ENCODE results near the gene FAAP100. TPM values are rescaled to one million over a fixed set of nuclear protein-coding genes. Genes with fewer than 3 reads are reported as not detected.
"Not testable (repeated sequence)": the region's sequence is repeated elsewhere in the genome, so short reads cannot be mapped to it uniquely, and the experiment has no call there.

FAAP100 gene
- total and polyA plus RNA-seq, 4 donors = 8.8 to 48.4 (median 26.6) TPM

DNA sequence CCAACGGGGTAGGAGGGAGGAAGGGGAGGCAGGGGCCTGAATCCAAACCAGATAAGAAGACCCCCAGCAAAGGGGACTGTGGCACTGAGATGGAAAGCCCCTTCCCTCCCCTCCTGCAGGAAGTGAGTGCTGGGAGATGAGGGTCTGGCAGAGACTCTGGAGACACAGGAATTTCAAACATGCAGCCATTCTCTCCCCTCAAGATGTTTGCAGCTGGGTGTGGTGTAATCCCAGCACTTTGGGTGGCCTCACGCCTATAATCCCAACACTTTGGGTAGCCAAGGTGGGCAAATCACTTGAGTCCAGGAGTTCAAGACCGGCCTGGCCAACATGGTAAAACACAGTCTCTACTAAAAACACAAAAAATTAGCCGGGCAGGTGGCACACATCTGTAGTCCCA, 33.9 kb upstream of the FAAP100 start:
- H3K36me3 ChIP-seq (ENCODE audit: control insufficient read depth in 1 of 2, insufficient read depth in 2 of 2, low read length in 1 of 2) = peaks cover 4 to 7% of the 10 kb centered on the region in 2 donors
- no peaks in the 10 kb centered on the region for H3K4me1 ChIP-seq (ENCODE audit: control insufficient read depth in 1 of 2, insufficient read depth in 2 of 2, low read length in 2 of 2)
- WGBS, 2 donors = 89 to 90% methylated on average over 4 of the region's 4 CpGs
- no peaks in the 10 kb centered on the region for H3K27me3 ChIP-seq (ENCODE audit: control insufficient read depth in 1 of 2, insufficient read depth in 2 of 2, low read length in 1 of 2)
- no peaks in the 10 kb centered on the region for H3K9me3 ChIP-seq (ENCODE audit: control insufficient read depth, low read length)
- ATAC-seq (ENCODE audit: low FRiP score) (no peak), DNase-seq (no peak)
- no peak overlapping the region for H3K27ac ChIP-seq (ENCODE audit: low read depth in 1 of 2, low read length in 2 of 2)
- no peak overlapping the region for H3K4me3 ChIP-seq (ENCODE audit: low read length in 2 of 2)
- intact Hi-C loops (cut with DNase I) = no loop called here

DNA sequence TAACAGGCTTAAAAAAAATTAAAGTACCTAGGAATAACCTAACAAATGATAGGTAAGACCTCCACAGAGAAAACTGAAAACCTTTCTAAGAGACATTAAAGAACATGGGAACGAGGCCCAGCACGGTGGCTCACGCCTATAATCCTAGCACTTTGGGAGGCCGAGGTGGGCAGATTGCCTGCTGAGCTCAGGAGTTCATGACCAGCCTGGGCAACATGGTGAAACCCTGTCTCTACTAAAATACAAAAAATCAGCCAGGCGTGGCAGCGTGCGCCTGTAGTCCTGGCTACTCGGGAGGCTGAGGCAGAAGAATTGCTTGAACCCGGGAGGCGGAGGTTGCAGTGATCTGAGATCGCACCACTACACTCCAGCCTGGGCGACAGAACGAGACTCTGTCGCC, 32.6 kb upstream of the FAAP100 start:
- ATAC-seq (ENCODE audit: low FRiP score); H3K9me3 ChIP-seq (ENCODE audit: control insufficient read depth, low read length); H3K36me3 ChIP-seq (ENCODE audit: control insufficient read depth in 1 of 2, insufficient read depth in 2 of 2, low read length in 1 of 2); H3K4me3 ChIP-seq (ENCODE audit: low read length in 2 of 2); H3K4me1 ChIP-seq (ENCODE audit: control insufficient read depth in 1 of 2, insufficient read depth in 2 of 2, low read length in 2 of 2); DNase-seq; H3K27ac ChIP-seq (ENCODE audit: low read depth in 1 of 2, low read length in 2 of 2); H3K27me3 ChIP-seq (ENCODE audit: control insufficient read depth in 1 of 2, insufficient read depth in 2 of 2, low read length in 1 of 2); intact Hi-C loops (cut with DNase I): not testable (repeated sequence)
- WGBS, 2 donors = 86 to 89% methylated on average over 14 of the region's 14 CpGs

DNA sequence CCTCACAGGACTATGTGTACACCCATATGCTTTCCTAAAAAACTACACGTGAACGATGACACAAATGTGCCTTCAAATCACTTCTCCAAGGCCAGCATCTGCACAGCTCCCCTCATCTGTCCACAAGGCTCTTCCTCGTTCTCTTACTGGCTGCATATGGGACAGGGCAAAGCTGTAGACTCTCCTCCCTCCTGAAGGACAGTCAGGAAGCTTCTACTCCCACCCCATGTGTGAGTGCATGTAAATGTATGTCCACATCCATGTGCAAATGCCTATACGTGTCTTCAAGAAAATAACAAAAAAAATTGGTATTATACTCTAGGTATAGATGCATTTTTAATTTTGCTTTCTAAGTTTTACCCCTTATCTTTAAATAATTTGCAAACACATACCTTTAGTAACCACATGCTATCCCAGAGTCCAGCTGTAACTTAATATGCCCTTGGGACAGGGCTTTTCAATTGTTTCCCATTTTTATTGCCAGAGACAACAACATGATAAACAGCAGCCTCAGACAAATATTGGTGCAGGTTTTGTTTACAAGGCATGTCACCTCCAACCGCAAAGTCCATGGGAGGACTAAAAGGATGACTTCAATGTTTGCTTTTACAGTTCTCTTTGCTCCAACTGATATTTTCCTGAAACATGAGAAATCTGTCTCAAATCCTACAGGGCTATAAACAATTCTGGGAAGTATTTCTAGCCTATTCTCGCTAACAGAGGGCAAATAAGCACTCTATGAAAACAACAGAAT, 31.6 kb upstream of the FAAP100 start:
- Histone ChIP-seq H3K4me3 (ENCODE audit: low read length in 2 of 2) (no peak overlapping the region), H3K36me3 (ENCODE audit: control insufficient read depth in 1 of 2, insufficient read depth in 2 of 2, low read length in 1 of 2) (peaks cover 4 to 7% of the 10 kb centered on the region in 2 donors), H3K27me3 (ENCODE audit: control insufficient read depth in 1 of 2, insufficient read depth in 2 of 2, low read length in 1 of 2) (no peaks in the 10 kb centered on the region), H3K4me1 (ENCODE audit: control insufficient read depth in 1 of 2, insufficient read depth in 2 of 2, low read length in 2 of 2) (no peaks in the 10 kb centered on the region), H3K9me3 (ENCODE audit: control insufficient read depth, low read length) (no peaks in the 10 kb centered on the region), H3K27ac (ENCODE audit: low read depth in 1 of 2, low read length in 2 of 2) (no peak overlapping the region)
- 76 to 81% methylated on average over 6 of the region's 6 CpGs for WGBS, 2 donors
- ATAC-seq (ENCODE audit: low FRiP score) = no peak
- intact Hi-C loops (cut with DNase I) = no loop called here
- no peak for DNase-seq

DNA sequence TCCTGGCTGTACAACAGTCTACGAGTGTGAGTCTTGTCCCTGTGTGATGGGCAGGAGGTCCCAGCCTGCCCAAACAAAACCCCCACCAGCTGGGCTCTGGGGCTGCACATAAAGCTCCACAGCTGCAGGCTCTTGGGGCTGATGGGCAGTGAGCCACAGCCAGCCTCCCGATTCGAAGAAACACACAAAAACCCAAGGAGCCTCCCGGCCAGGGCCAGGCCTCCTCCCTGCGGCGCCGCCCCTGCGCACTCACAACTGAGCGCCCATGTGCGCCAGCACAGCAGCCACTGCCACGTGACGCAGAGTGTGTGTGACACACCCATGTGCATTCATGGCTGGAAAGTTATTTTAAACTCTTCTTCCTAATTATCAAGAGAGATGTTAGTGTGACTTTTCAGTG, 30.6 kb upstream of the FAAP100 start:
- Histone ChIP-seq H3K27ac (ENCODE audit: low read depth in 1 of 2, low read length in 2 of 2) (no peak overlapping the region), H3K27me3 (ENCODE audit: control insufficient read depth in 1 of 2, insufficient read depth in 2 of 2, low read length in 1 of 2) (no peaks in the 10 kb centered on the region), H3K4me3 (ENCODE audit: low read length in 2 of 2) (no peak overlapping the region), H3K36me3 (ENCODE audit: control insufficient read depth in 1 of 2, insufficient read depth in 2 of 2, low read length in 1 of 2) (peaks cover 2 to 4% of the 10 kb centered on the region in 2 donors), H3K9me3 (ENCODE audit: control insufficient read depth, low read length) (no peaks in the 10 kb centered on the region), H3K4me1 (ENCODE audit: control insufficient read depth in 1 of 2, insufficient read depth in 2 of 2, low read length in 2 of 2) (no peaks in the 10 kb centered on the region)
- intact Hi-C loops (cut with DNase I) = no loop called here
- DNase-seq (no peak), ATAC-seq (ENCODE audit: low FRiP score) (no peak)
- 86 to 87% methylated on average over 12 of the region's 12 CpGs for WGBS, 2 donors

DNA sequence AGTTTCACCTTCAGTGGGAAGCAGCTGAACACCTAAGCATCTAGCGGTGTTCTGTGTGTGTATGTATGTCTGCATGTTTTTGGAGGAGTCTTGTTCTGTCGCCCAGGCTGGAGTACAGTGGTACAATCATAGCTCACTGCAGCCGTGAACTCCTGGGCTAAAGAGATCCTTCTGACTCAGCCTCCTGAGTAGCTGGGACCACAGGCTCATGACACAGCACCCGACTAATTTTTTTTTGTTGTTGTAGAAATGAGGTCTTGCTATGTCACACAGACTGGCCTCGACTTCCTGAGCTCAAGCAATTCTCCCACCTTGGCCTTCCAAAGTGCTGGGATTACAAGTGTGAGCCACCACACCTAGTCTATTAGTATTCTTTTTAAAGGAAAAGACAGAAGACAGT, 30.2 kb upstream of the FAAP100 start:
- H3K9me3 ChIP-seq (ENCODE audit: control insufficient read depth, low read length) = no peaks in the 10 kb centered on the region
- 82 to 85% methylated on average over 5 of the region's 5 CpGs for whole genome bisulfite sequencing, 2 donors
- peaks cover 2 to 4% of the 10 kb centered on the region in 2 donors for H3K36me3 ChIP-seq (ENCODE audit: control insufficient read depth in 1 of 2, insufficient read depth in 2 of 2, low read length in 1 of 2)
- H3K4me1 ChIP-seq (ENCODE audit: control insufficient read depth in 1 of 2, insufficient read depth in 2 of 2, low read length in 2 of 2) = peaks cover 0 to 4% of the 10 kb centered on the region in 2 donors
- intact Hi-C loops (cut with DNase I) = no loop called here
- no peaks in the 10 kb centered on the region for H3K27me3 ChIP-seq (ENCODE audit: control insufficient read depth in 1 of 2, insufficient read depth in 2 of 2, low read length in 1 of 2)
- DNase-seq (no peak), ATAC-seq (ENCODE audit: low FRiP score) (no peak)
- no peak overlapping the region for H3K4me3 ChIP-seq (ENCODE audit: low read length in 2 of 2)
- no peak overlapping the region for H3K27ac ChIP-seq (ENCODE audit: low read depth in 1 of 2, low read length in 2 of 2)

DNA sequence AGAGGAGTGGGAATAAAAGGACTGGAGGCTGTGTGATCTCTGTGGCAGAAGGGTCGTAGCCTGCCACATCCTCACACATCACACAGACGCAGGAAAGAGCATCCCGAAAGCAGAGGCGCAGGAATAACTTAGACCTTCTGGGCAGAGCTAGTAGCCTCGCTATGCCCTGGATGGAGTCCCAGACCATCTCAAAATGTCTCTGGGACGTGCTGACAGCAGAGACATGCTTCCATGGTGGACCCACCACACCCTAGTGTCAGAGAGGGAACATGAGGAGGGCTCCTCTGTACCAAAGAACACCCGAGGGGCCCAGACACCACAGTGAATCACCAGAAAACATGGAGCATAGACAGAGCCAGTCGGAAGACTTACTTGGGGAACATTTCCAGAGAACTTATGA, 29.6 kb upstream of the FAAP100 start:
- Histone ChIP-seq H3K27ac (ENCODE audit: low read depth in 1 of 2, low read length in 2 of 2) (no peak overlapping the region), H3K27me3 (ENCODE audit: control insufficient read depth in 1 of 2, insufficient read depth in 2 of 2, low read length in 1 of 2) (no peaks in the 10 kb centered on the region), H3K4me1 (ENCODE audit: control insufficient read depth in 1 of 2, insufficient read depth in 2 of 2, low read length in 2 of 2) (peaks cover 4% of the 10 kb centered on the region in 2 donors), H3K36me3 (ENCODE audit: control insufficient read depth in 1 of 2, insufficient read depth in 2 of 2, low read length in 1 of 2) (peaks cover 2% of the 10 kb centered on the region in 2 donors), H3K9me3 (ENCODE audit: control insufficient read depth, low read length) (no peaks in the 10 kb centered on the region), H3K4me3 (ENCODE audit: low read length in 2 of 2) (no peak overlapping the region)
- 81 to 87% methylated on average over 8 of the region's 8 CpGs for WGBS, 2 donors
- no peak for DNase-seq
- intact Hi-C loops (cut with DNase I) = no loop called here
- no peak for ATAC-seq (ENCODE audit: low FRiP score)

DNA sequence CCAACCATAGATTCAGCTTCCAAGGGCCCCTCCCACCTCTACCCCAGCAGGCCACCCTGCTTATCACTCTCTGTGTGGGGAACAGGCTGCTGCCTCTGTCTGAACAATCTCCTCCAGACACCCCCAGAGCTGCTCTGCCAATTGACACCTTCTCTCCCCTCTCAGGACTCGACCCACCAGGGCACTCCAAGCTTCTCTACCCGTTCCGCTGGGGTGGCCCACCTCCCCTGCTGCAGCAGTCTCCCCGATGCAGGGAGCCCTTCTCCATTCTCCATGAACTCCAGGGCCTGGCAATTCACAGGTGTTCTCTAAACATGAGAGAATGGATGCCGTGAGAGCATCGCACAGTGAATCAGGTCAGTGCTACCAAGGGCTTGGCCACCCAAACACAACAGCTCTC, 28.3 kb upstream of the FAAP100 start:
- Histone ChIP-seq H3K36me3 (ENCODE audit: control insufficient read depth in 1 of 2, insufficient read depth in 2 of 2, low read length in 1 of 2) (peaks cover 0 to 2% of the 10 kb centered on the region in 2 donors), H3K4me1 (ENCODE audit: control insufficient read depth in 1 of 2, insufficient read depth in 2 of 2, low read length in 2 of 2) (peaks cover 4% of the 10 kb centered on the region in 2 donors), H3K27ac (ENCODE audit: low read depth in 1 of 2, low read length in 2 of 2) (no peak overlapping the region), H3K4me3 (ENCODE audit: low read length in 2 of 2) (no peak overlapping the region), H3K9me3 (ENCODE audit: control insufficient read depth, low read length) (no peaks in the 10 kb centered on the region), H3K27me3 (ENCODE audit: control insufficient read depth in 1 of 2, insufficient read depth in 2 of 2, low read length in 1 of 2) (no peaks in the 10 kb centered on the region)
- DNase-seq = no peak
- ATAC-seq (ENCODE audit: low FRiP score) = no peak
- intact Hi-C loops (cut with DNase I) = no loop called here
- WGBS, 2 donors = 92 to 93% methylated on average over 6 of the region's 6 CpGs

DNA sequence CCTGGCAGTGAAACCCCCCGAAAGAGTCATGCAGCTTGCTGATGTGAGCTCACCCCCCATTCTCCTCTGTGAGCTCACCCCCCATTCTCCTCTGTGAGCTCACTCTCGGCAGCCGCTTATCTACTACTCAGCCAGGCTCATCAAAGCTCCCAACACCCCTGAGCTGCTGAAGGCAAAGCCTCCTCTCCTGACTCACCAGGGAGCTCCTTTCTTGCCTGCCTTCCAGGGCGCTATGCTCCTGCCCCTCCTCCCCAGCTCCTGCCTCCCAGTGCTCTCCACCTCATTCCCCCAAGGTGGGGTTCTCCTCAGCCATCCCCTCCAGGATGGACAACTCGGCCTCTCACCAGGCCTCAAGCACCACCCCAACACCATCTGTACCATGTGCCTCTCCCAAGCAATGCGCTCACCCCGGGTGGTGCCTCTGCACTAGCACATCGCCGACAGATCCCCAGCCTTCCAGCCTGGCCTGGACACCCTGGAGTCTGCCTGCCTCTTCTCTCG, 27.7 kb upstream of the FAAP100 start:
- H3K36me3 ChIP-seq (ENCODE audit: control insufficient read depth in 1 of 2, insufficient read depth in 2 of 2, low read length in 1 of 2) = peaks cover 0 to 2% of the 10 kb centered on the region in 2 donors
- no peaks in the 10 kb centered on the region for H3K9me3 ChIP-seq (ENCODE audit: control insufficient read depth, low read length)
- whole genome bisulfite sequencing, 2 donors = 92 to 94% methylated on average over 10 of the region's 10 CpGs
- ATAC-seq (ENCODE audit: low FRiP score) = no peak
- no peak overlapping the region for H3K4me3 ChIP-seq (ENCODE audit: low read length in 2 of 2)
- intact Hi-C loops (cut with DNase I) = no loop called here
- DNase-seq = peak in 1 of 2 donors; percentile 31
- no peaks in the 10 kb centered on the region for H3K27me3 ChIP-seq (ENCODE audit: control insufficient read depth in 1 of 2, insufficient read depth in 2 of 2, low read length in 1 of 2)
- peak overlapping the region in 1 of 2 donors; percentile 14 for H3K27ac ChIP-seq (ENCODE audit: low read depth in 1 of 2, low read length in 2 of 2)
- H3K4me1 ChIP-seq (ENCODE audit: control insufficient read depth in 1 of 2, insufficient read depth in 2 of 2, low read length in 2 of 2) = peaks cover 4% of the 10 kb centered on the region in 2 donors

DNA sequence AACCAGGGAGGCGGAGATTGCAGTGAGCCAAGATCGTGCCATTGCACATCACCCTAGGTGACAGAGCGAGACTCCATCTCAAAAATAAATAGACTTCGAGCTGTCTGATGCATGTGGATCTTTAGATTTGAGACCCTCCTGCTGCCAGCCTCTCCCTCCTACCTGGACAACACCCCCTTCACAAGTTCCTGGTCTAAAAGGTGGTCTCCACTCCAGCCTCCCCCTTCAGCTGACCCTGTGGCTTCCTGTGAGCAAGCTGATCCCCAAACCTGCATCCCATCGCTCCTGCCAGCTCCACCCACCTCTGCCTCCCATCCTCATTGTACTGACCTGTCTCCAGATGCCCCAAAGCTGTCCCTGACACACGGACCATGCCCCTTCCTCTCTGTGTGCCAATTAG, 27.1 kb upstream of the FAAP100 start:
- DNase-seq (peak in 1 of 2 donors; percentile 44), ATAC-seq (ENCODE audit: low FRiP score) (no peak)
- no peak overlapping the region for H3K4me3 ChIP-seq (ENCODE audit: low read length in 2 of 2)
- H3K36me3 ChIP-seq (ENCODE audit: control insufficient read depth in 1 of 2, insufficient read depth in 2 of 2, low read length in 1 of 2) = peaks cover 0 to 2% of the 10 kb centered on the region in 2 donors
- H3K4me1 ChIP-seq (ENCODE audit: control insufficient read depth in 1 of 2, insufficient read depth in 2 of 2, low read length in 2 of 2) = peaks cover 4% of the 10 kb centered on the region in 2 donors
- no peaks in the 10 kb centered on the region for H3K9me3 ChIP-seq (ENCODE audit: control insufficient read depth, low read length)
- 88 to 92% methylated on average over 6 of the region's 6 CpGs for WGBS, 2 donors
- intact Hi-C loops (cut with DNase I) = no loop called here
- H3K27ac ChIP-seq (ENCODE audit: low read depth in 1 of 2, low read length in 2 of 2) = no peak overlapping the region
- no peaks in the 10 kb centered on the region for H3K27me3 ChIP-seq (ENCODE audit: control insufficient read depth in 1 of 2, insufficient read depth in 2 of 2, low read length in 1 of 2)

Measured in aorta (tissue), 5 donors.